NCI-H1048 (cell line): ENCODE data around the gene TACSTD2.
"Not testable (repeated sequence)": the region's sequence is repeated elsewhere in the genome, so short reads cannot be mapped to it uniquely, and the experiment has no call there.

ENCODE experiments used
- DNase-seq: peaks from one replicate; lab custom pipeline; 2025; lab: John Stamatoyannopoulos, UW

TACSTD2 gene

DNA sequence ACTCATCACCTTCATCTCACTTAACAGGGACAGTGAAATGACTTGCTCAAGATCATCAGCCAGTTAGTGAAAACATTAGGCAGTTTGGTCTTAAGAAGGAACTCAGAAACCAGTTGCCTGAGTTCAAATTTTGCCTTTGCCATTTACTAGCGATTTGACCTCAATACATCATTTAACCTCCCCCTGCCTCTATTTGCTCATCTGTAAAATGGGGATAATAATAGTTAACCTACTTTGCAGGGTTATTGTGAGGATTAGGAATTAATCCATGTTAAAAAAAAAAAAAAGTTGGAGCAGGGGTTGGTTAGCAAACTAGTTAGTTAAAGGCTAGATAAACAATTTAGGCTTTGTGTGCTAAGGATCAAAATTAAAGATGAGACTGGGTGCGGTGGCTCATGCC is 10.6 kb upstream of the TACSTD2 start:
- DNase-seq, result no peak

DNA sequence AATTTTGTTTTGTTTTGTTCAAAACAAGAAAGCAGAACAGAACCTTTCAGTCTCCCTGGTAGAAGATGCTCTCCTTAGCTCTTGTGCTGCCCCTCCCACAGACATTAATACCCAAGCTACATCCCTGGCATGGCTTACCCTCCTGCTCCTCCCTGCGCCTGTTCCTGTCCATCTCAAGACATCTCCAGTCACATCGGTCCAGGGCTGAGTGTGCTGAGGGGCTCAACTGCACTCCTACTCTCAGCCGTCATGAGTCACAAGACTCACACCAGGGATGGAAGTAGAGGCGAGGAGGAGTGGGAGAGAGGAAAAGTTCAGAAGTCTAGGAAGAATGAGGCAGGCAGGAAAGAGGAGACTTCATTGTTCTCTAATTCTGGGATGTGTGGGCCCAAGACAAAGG is 9.2 kb upstream of the TACSTD2 start:
- DNase-seq, result no peak

DNA sequence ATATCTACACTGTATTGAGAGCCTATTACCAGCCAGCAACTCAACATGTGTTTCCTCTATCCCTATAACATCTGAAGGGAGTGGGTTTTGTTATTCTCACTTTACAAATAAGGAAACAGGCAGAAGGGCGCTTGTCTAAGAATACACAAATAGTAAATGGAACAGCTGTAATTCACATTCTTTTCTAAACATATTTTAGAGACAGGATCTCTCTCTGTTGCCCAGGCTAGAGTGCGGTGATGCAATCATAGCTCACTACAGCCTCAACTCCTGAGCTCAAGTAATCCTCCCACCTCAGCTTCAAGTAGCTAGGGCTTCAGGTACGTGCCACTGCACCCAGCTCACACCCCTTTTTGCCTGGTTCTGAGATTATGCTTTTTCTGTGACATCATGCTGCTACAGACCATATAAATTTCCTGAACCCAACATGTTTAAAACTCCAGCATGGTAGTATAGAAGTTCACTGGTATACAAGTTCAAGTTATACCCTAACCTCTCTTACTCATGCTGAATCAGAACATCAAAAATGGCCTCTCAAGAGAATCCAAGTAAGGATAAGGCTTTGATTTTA is 8.6 kb upstream of the TACSTD2 start:
- no peak for DNase-seq

DNA sequence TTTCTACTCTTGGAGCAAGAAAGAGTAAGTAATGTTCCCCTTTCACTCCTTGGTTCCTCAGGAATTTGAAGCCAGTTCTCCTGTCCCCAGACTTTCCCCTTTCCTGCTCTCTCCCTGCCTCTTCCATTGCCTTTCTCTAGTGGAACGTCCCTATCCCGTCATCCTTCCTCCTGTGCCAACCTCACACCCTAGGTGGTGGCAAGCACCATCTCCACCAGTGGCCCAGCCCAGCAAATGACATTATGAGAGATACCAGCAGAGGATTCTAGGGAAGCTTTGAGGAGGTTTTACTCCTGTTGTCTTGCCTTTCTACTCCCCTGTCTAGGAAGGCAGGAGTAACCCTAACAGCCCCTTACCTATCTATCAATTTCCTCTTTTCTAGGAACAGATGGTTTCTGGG is 8.1 kb upstream of the TACSTD2 start:
- DNase-seq, result no peak

DNA sequence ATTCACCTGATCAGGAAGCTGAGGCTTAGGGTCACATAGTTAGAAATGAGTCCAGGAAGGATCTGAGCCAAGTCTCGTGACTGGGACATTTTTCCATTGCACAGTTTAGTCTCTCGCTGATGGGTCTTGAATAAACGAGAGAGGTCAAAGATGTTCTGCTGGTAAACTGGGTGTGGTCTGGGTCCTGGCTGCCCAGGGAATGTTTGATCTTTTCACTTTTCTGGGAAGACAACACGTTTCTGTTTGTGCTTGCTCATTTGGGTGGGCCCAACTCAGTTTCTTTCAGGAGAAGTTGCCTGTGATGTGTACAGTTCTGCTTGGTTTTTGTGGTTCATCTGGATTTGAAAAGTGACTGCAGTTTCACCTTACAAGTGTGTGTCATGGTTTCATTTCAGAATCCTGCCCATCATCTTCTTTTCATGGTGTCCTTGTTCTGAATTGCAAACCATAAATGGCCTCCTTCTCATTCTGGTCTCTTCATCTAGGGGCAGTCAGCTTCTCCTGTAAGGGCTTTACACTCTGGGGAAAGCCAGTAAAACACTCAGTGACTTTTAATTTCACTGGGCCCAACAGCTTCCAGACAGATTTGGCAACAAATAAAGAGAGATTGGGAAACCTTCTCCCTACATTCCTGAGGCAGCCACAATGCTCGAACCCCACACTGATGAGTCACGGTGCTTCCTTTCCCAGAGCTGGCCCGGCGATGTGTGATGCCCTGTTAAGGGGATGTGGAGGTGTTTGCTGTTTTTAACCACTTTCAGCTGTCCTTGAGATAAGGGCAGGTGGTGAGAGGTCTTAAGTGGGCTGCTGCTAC is 7.2 kb upstream of the TACSTD2 start:
- DNase-seq, result no peak

DNA sequence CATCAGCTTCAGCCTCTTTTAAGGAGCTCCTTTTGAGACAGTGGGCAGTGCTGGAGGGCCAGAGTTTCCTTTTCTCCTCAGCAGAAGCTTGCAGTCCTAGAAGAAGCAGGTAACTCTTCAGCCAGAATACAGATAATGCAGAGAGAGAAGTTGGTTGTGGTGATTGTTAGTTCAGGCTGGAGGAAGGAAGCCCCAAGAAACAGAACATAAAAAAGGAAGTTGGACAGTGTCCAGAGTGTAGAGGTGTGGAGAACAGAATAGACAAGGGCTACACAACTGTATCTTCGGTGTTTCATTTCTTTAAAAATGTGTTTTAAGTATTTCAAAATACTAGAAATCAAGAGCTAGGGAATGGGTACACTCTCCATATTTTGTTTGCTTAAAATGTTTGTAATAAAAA is 6.4 kb upstream of the TACSTD2 start:
- DNase-seq, result no peak

DNA sequence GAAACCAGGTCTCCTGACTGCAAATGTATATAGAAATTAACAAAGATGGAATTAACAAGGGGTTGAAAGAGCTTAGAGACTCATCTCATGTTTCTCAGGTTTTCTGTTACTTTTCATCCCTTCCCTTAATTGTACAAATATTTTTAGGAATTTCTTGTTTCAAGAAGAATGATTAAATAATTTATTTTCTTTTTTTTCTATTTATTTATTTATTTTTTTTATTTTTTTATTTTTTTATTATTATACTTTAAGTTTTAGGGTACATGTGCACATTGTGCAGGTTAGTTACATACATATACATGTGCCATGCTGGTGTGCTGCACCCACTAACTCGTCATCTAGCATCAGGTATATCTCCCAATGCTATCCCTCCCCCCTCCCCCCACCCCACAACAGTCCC is 5.1 kb upstream of the TACSTD2 start:
- DNase-seq, result not testable (repeated sequence)

DNA sequence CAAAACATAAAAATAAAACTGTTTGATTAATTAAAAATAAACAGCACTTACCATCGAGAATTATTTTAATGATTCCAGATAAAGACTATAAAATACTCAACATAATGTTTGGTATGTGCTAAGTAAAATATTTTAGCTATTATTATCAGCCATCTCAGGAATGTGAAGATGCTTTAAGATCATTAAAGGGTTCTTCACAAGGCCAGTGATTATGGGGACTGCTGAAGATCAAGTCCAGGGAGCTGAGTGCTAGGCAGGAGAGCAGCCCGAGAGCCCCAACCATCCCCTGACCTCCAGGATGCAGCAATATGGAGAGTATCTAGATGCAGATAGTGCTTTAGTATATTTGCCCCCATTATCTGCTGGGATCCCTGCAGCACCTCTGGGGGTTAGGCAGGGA is 4.6 kb upstream of the TACSTD2 start:
- DNase-seq, result no peak

DNA sequence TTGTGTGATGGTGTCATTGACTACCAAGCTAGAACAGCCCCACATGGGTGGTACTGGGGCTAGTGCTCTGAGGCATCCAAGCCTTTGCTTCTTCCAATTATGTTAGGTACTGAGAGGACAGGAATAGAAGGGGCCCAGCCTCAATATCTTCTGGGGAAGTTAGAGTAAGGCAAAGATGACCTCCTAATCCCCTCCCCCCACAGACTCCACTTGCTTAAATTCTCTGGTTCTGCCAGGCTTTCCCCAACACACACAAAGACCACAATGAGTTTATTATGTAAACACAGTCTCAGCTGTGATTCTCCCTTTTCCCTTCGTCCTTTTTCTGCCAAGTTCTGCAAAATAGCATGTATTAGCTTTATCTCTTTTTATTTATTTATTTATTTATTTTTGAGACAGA is 3.1 kb upstream of the TACSTD2 start:
- no peak for DNase-seq

DNA sequence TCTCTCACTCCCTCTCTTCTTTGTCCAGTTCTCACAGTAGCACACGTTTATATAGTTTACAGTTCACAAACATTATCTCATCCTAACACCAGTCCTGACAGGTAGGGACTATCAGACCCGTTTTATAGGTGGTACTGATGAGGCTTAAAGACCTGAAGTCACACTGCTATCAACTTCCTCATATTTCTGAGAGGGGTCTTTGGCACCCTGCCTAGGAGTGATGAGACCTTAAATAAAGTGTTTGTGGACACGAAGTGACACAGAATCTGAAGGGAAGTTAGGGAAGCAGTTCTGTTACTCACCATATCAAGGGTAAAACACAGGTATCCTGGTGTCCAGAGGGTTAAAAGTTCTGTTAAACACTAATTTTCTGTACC is 590 bp upstream of the TACSTD2 start:
- DNase-seq, result no peak

DNA sequence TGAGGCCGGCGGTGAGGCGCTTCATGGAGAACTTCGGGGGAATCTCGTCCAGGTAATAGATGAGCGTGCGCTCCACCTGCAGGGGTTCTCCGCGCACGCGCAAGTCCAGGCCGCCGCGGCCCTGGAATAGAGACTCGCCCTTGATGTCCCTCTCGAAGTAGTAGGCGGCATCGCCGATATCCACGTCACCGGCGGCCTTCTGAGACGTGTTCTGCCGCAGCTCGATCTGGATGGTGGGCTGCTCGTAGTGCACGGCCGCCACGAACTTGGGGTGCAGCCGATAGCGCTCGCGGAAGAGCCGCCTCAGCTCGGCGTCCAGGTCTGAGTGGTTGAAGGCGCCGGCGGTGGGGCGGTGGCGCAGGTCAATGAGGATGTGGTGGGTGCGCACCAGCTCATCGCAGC is 726 bp downstream of the TACSTD2 start:
- DNase-seq, result no peak

DNA sequence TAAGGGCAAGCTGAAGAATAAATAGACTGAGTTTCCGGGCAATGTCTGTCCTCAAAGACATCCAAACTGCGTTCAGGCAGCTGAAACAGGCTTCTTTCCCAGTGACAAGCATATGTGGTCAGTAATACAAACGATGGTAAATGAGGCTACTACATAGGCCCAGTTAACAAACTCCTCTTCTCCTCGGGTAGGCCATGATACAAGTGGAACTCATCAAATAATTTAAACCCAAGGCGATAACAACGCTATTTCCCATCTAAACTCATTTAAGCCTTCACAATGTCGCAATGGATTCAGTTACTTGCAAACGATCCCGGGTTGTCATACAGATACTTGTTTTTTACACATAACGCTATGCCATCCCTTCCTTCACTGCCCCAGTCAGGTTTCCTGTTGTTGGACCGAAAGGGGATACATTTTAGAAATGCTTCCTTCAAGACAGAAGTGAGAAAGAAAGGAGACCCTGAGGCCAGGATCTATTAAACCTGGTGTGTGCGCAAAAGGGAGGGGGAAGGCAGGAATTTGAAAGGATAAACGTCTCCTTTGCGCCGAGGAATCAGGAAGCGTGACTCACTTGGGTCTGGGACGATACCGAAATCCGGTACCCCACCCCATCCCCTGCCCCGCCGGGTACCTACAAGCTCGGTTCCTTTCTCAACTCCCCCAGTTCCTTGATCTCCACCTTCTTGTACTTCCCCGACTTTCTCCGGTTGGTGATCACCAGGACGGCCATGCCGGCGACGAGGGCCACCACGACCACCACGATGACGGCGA is 1.3 kb downstream of the TACSTD2 start:
- DNase-seq, result no peak

DNA sequence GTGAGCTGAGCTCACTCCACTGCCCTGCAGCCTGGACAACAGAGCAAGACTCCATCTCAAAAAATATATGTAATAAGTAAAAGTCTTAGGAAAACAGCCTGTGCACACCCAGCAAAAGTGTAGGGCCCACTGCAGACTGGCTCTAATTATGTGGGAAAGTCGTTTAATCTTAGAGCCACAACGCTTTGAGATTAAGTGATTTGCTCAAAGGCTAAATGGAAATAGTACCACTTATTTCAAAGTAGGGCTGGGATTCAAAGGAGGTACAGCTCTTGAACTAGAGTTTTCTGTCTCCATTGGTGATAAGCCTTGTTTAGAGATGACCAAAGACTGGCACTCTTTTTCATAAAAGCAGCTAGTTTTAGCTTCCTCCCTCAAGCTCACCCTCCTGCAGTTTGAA is 2.2 kb downstream of the TACSTD2 start:
- DNase-seq, result no peak

DNA sequence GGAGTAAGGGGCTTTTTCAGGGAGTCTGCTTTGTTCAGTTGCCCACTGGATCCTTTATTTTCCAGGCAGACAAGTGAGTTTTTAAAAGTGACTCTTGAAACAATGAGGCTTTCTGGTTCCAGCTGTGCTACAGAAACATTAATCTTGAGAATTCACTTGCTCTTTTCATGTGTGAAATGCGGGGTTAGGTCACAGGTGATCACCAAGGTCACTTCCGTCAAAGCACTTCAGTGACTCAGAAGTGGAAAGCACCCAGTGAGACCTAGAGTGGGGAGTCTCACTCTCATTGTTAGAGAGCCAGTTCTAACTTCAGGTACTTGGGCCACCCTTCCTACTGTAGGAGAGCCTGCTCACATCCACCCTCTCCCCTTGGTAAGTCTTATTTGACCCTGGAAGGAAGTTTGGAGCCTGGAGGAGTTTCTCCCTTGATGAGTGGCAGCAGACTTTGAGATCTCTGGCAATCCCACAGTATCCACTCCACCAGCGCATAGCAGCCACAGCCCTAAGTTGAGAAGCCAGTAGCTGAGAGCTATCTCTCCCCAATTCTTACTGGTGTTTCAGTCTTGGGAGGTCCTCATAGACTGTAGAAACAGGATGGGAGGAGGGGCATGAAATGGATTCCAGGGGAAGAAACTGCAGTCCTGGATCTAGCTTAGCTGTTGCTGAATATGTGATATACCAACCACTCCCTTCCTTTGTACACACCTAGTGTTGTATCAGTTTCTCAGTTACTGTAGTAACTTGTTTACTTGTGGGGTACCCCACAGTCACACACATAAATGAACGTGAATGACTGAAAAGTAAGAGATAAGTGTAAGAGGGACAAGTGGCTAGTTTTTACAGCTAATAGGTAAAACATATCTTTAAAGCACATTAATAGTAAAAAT is 3.1 kb downstream of the TACSTD2 start:
- no peak for DNase-seq

DNA sequence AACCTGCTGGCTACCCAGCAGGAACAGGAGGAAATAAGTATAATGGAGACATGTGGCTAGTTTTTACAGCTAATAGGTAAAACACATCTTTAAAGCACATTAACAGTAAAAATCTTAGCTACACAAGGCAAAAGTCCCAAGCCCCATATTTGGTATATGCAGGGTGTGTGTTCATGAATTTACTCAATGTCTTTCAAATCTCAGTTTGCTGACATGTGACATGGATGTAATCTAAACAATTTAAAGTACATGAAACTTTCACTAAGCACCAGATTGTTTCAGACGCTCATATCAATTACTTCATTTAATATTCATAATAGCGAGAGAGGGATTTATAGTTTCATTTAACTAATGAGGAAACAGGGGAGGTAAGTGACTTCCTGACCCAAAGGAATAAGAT is 3.9 kb downstream of the TACSTD2 start:
- no peak for DNase-seq

DNA sequence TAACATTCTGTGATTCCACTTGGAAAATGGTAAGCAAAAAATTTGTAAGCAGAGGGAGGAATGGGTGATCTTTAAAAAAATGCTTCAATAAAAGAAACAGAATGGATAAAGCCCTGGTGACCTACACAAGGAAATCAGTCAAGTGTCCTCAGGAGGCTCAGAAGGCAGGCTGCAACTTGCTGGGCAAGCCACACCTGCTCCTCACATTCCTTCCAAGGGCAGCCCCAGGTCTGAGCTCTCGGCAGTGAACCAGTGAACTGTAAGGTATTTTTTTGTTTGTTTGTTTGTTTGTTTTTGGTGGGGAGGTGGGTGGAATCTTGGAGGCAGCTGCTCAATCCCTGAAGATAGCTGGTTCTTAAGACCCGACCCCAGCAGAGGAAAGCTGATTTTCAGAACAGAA is 4.4 kb downstream of the TACSTD2 start:
- no peak for DNase-seq

DNA sequence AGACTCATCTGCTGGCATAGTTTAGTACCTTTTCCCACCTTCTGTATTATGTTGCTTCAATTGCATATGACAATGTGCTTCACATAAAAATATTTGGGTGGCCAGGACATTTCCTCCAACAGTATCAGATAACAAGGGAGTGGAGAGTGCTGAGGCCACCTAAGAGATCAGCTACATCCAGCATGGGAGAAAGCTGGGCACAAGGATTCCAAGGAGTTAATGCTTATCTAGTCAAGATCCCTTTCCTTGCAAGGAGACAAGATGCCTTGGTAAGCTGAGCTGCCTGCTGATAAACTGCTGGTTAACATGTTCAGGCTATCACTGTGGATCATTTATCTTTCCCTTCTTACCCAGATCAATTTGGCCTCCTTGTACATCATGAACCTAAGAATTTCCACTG is 5.4 kb downstream of the TACSTD2 start:
- DNase-seq, result no peak

DNA sequence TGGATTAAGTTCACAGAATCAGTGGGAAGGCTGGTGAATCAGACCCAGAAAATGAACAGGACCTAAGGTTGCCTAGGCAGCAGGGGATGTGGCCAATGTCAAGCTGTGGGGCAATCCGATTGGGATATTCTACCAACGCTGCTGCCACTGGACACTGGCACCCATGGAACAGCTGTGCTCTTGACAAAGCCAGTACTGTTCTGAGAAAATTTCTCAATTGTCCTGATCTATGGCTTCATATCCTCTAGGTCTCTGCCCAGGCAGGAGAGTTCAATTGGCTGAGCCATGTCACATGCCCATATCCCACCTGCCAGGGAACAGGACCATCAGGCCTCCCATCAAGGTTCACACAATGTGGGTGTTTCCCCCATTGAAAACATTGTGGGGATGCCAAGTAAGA is 6.2 kb downstream of the TACSTD2 start:
- DNase-seq, result no peak

DNA sequence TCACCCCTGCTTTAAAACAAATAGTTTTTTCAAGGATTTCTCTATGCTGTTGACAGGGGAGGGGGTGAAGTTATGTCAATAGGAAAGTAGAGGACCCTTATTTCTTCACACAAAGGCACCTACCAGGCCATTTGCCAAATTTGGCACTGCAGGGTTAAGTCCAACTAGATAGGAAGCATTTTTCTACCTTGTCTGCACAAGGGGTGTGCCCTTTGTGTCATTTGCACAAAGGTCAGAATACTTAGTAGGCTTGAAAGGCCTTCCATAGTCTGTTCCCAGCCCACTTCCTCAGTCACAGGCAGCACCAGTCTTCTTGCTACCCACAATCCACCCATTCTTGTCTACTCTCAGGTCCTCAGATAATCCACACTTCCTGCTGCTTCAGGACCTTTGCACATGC is 7.0 kb downstream of the TACSTD2 start:
- no peak for DNase-seq

DNA sequence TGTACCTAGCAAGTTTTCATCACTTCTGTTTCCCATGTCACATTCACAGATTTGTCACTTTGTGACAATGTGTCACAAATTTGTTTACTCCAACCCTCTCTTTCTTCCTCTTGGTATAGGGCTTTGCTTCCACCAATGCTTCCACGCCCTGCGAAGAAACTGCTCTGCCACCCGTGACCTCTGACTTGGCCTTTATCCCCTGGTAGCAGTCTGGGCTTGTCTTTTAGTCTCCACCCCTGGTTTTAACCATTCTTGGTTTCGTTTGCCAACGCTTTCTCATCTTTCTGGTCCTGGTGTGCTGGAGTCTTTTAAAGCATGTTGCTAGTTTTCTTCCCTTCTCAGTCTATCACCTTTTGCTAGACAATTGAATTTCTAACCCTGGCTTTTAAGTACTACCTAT is 8.1 kb downstream of the TACSTD2 start:
- no peak for DNase-seq

DNA sequence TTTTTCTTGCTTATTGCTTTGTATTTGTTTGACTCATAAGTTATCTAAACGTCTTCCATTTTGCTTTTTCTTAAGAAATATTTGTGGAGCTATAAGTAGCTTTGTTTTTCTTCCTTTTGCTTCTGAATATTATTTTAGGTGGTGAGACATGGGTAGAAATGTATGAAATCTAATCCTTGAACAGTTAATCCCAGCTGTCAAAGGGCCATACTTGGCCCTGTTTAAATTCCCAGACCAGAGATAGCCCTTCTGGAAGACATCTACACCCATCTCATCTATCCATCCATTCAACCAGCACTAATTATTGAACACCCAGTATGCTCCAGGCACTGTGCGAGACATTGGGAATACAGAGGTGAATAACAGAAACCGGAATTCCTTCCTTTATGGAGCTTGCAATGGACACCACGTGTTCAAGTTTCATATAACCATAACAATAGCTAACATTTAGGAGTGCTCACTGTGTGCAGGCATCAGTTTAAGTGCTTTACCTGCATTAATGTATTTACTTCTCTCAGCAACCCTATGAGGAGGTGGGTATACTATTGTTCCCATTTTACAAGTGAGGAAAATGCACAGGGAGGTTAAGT is 8.7 kb downstream of the TACSTD2 start:
- no peak for DNase-seq

DNA sequence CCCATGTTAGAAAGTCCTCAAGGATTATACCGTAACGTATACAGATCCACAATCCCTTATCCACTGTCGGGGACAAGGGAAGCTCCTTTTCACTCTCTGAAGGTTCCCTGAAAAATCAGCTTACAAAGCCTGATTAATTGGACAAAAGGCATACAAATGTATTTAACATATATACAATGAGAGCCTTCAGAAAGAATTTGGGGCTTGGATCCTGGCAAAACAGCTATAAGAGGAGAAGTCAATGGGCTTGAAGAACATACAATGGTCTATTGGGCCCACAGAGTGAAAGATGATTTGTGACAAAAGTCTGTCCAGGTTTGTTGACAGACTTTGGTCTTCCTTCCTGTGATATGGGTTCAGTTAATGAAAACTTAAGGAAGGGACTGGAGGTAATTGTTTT is 10.7 kb downstream of the TACSTD2 start:
- DNase-seq, result no peak
